Brain pericyte (primary cell): ENCODE data around the gene SOWAHD.
"Not testable (repeated sequence)": the region's sequence is repeated elsewhere in the genome, so short reads cannot be mapped to it uniquely, and the experiment has no call there.

Source experiments
- DNase-seq: peaks from one replicate; pipeline ENCODE4 v3.0.0-alpha.2; 2012; ENCODE audit warnings: low read depth, low spot score

SOWAHD gene

GRCh38 chrX:119757979-119758730 is at the start of gene SOWAHD:
Gene SOWAHD, plus strand, starts transcription at chrX:119758588. Its CDS starts 80 bp downstream, at chrX:119758668.
- DNase-seq: no peak

GRCh38 chrX:119708936-119709335 is 49.5 kb upstream of the SOWAHD start:
- no peak for DNase-seq

GRCh38 chrX:119709630-119710029 is 48.8 kb upstream of the SOWAHD start:
- no peak for DNase-seq

GRCh38 chrX:119721487-119721886 is 36.9 kb upstream of the SOWAHD start:
- no peak for DNase-seq

- no peak for DNase-seq
Observed at GRCh38 chrX:119721926-119722325, 36.5 kb upstream of the SOWAHD start.

GRCh38 chrX:119726900-119727555 is 31.4 kb upstream of the SOWAHD start:
- no peak for DNase-seq

- DNase-seq: no peak
Observed at GRCh38 chrX:119728487-119728886, 29.9 kb upstream of the SOWAHD start.

GRCh38 chrX:119729408-119730201 is 28.8 kb upstream of the SOWAHD start:
- DNase-seq: no peak

- no peak for DNase-seq
Observed at GRCh38 chrX:119734897-119735339, 23.5 kb upstream of the SOWAHD start.

- DNase-seq: no peak
Observed at GRCh38 chrX:119735467-119735866, 22.9 kb upstream of the SOWAHD start.

GRCh38 chrX:119736206-119736764 is 22.1 kb upstream of the SOWAHD start:
- DNase-seq: no peak

- no peak for DNase-seq
Observed at GRCh38 chrX:119738742-119739141, 19.6 kb upstream of the SOWAHD start.

- no peak for DNase-seq
Observed at GRCh38 chrX:119745283-119745848, 13.0 kb upstream of the SOWAHD start.

- not testable (repeated sequence) for DNase-seq
Observed at GRCh38 chrX:119750131-119750530, 8.3 kb upstream of the SOWAHD start.

GRCh38 chrX:119750751-119751150 is 7.6 kb upstream of the SOWAHD start:
- not testable (repeated sequence) for DNase-seq

- DNase-seq: no peak
Observed at GRCh38 chrX:119753001-119753400, 5.4 kb upstream of the SOWAHD start.

GRCh38 chrX:119753639-119754257 is 4.6 kb upstream of the SOWAHD start:
- no peak for DNase-seq

GRCh38 chrX:119755981-119756533 is 2.3 kb upstream of the SOWAHD start:
- DNase-seq: no peak

- no peak for DNase-seq
Observed at GRCh38 chrX:119756926-119757635, 1.3 kb upstream of the SOWAHD start.

GRCh38 chrX:119757646-119757978 is 776 bp upstream of the SOWAHD start:
- no peak for DNase-seq
